Kidney (tissue), 14 donors: ENCODE data around the gene KCNJ9. TPM values are rescaled to one million over a fixed set of nuclear protein-coding genes. Genes with fewer than 3 reads are reported as not detected.
A peak's percentile ranks its signal among the peaks of the same experiment; 100 is the strongest.
"Not testable (repeated sequence)": the region's sequence is repeated elsewhere in the genome, so short reads cannot be mapped to it uniquely, and the experiment has no call there.

Experiments used
- DNase-seq, 5 donors: peaks; one replicate each; pipeline ENCODE4 v3.0.0-alpha.2; 2013 to 2020
- FAIRE-seq: peaks from 2 replicates; lab custom pipeline; 2012; peaks lifted over from hg19 to GRCh38; lab: Jason Lieb, UNC
- H3K27ac ChIP-seq, 2 donors: one replicate each; pipeline ENCODE4 v1.7.0; 2013; ENCODE audit warnings: low read depth in 2 of 2, low read length in 2 of 2, inconsistent platforms in 1 of 2
- H3K27me3 ChIP-seq: one replicate; pipeline ENCODE4 v1.7.1; 2013; ENCODE audit warnings: low read length, inconsistent platforms; ENCODE audit not compliant: control insufficient read depth, insufficient read depth
- H3K36me3 ChIP-seq, 3 donors: one replicate each; pipeline versions ENCODE4 v1.7.0 to v1.7.1; 2013; ENCODE audit warnings: low read length in 3 of 3, control low read depth in 1 of 3, inconsistent platforms in 1 of 3; ENCODE audit not compliant: insufficient read depth in 3 of 3, control insufficient read depth in 2 of 3
- H3K4me1 ChIP-seq, 3 donors: one replicate each; pipeline versions ENCODE4 v1.7.0 to v1.7.1; 2013; ENCODE audit warnings: low read length in 3 of 3, inconsistent platforms in 1 of 3, low read depth in 1 of 3; ENCODE audit not compliant: control insufficient read depth in 2 of 3, insufficient read depth in 2 of 3
- H3K4me3 ChIP-seq, 3 donors: one replicate each; pipeline versions ENCODE4 v1.7.0 to v1.8.1; 2013; ENCODE audit warnings: low read length in 3 of 3, control low read depth in 1 of 3, inconsistent platforms in 1 of 3
- H3K9ac ChIP-seq, 3 donors: one replicate each; pipeline versions ENCODE4 v1.7.0 to v1.7.1; 2013; ENCODE audit warnings: low read length in 3 of 3, control low read depth in 1 of 3, inconsistent platforms in 1 of 3
- H3K9me3 ChIP-seq, 3 donors: one replicate each; pipeline versions ENCODE4 v1.7.0 to v1.7.1; 2013; ENCODE audit warnings: low read length in 3 of 3, control low read depth in 1 of 3, inconsistent platforms in 1 of 3; ENCODE audit not compliant: control insufficient read depth in 2 of 3, insufficient read depth in 1 of 3
- CTCF ChIP-seq: IDR thresholded peaks from 3 replicates; pipeline ENCODE4 v1.5.1; 2012; ENCODE audit warnings: mild to moderate bottlenecking, moderate library complexity, borderline replicate concordance; ENCODE audit not compliant: insufficient read depth; ENCODE audit errors: extremely low read depth
- intact Hi-C: fragments of 100-400 bp; cut with DNase I; formaldehyde crosslinking; loops from one replicate; pipeline ENCODE4 v1.11.1; 2022
- polyA plus RNA-seq: library from polyadenylated mRNA; stranded (reverse); fragments of 350-450 nt; fragmentation: Illumina TruSeq; extraction: RNeasy Lipid Tissue Mini Kit (QIAGEN cat#74804); gene quantifications from one replicate; pipeline ENCODE4 v1.2.3, GENCODE V29; 2014; ENCODE audit warnings: low read depth, low replicate concordance; ENCODE audit not compliant: insufficient read depth
- total RNA-seq: library from RNA; stranded (reverse); fragmentation: NEBNext Ultra II Directional; extraction: Animal tissue kit (Norgen Biotek cat#: 25700); gene quantifications from one replicate; pipeline ENCODE4 v1.2.1, GENCODE V29; 2021
- donor health status: control.
- donor health status: control.
- donor health status: control.
- donor health status: control.
- donor health status: control.
- donor health status: DM: yes; HTN: yes; CAD: no.
- donor health status: Normal renal cell carcinoma (clear cell type).

Gene KCNJ9
- total and polyA plus RNA-seq, 2 donors from 2014 or later, result 0.09 TPM; not detected in 1

- Histone ChIP-seq H3K4me1 (no peaks in the 10 kb centered on the region), H3K9ac (no peak overlapping the region), H3K4me3 (no peak overlapping the region), H3K36me3 (no peaks in the 10 kb centered on the region), H3K27me3 (no peaks in the 10 kb centered on the region), H3K9me3 (no peaks in the 10 kb centered on the region), H3K27ac (no peak overlapping the region)
- DNase-seq (no peak), FAIRE-seq (no peak)
- TF ChIP-seq CTCF, result no peak
- intact Hi-C loops, result no loop called here
These were observed 28.3 kb downstream of the KCNJ9 start for GRCh38 chr1:160109686-160110085.

- intact Hi-C loops, H3K27ac ChIP-seq, DNase-seq, H3K9me3 ChIP-seq, H3K4me1 ChIP-seq, H3K4me3 ChIP-seq, H3K27me3 ChIP-seq, FAIRE-seq, H3K36me3 ChIP-seq, H3K9ac ChIP-seq: not testable (repeated sequence)
These were observed 30.1 kb downstream of the KCNJ9 start for GRCh38 chr1:160111462-160111861.

- H3K36me3 ChIP-seq, result no peaks in the 10 kb centered on the region
- no peak overlapping the region for H3K9ac ChIP-seq
- no peaks in the 10 kb centered on the region for H3K9me3 ChIP-seq
- TF ChIP-seq CTCF, result no peak
- no peak overlapping the region for H3K27ac ChIP-seq
- FAIRE-seq (no peak), DNase-seq (peak in 1 of 5 donors; percentile 48)
- no peak overlapping the region for H3K4me3 ChIP-seq
- intact Hi-C loops, result no loop called here
- no peaks in the 10 kb centered on the region for H3K27me3 ChIP-seq
- H3K4me1 ChIP-seq, result no peaks in the 10 kb centered on the region
These were observed 31.0 kb downstream of the KCNJ9 start for GRCh38 chr1:160112357-160112756.

- Histone ChIP-seq H3K4me3 (no peak overlapping the region), H3K36me3 (no peaks in the 10 kb centered on the region), H3K27ac (no peak overlapping the region), H3K9me3 (no peaks in the 10 kb centered on the region), H3K4me1 (no peaks in the 10 kb centered on the region), H3K9ac (no peak overlapping the region), H3K27me3 (no peaks in the 10 kb centered on the region)
- intact Hi-C loops, result no loop called here
- no peak for TF ChIP-seq CTCF
- no peak for DNase-seq
- no peak for FAIRE-seq
These were observed 32.1 kb downstream of the KCNJ9 start for GRCh38 chr1:160113407-160113806.
